Small intestine (tissue), 7 donors: ENCODE results near the gene DNAH6. TPM values are rescaled to one million over a fixed set of nuclear protein-coding genes. Genes with fewer than 3 reads are reported as not detected.

Source experiments
- DNase-seq, 2 donors: peaks; one replicate each; pipeline versions ENCODE4 v3.0.0 to v3.0.0-alpha.2; 2013
- FAIRE-seq: peaks from 2 replicates; lab custom pipeline; 2012; peaks lifted over from hg19 to GRCh38; lab: Jason Lieb, UNC
- H3K27ac ChIP-seq, 3 donors: one replicate each; pipeline ENCODE4 v1.5.1; 2013; ENCODE audit warnings: low read length in 2 of 3, mild to moderate bottlenecking in 2 of 3, control low read depth in 1 of 3, inconsistent platforms in 1 of 3, low read depth in 1 of 3, moderate library complexity in 1 of 3
- H3K27me3 ChIP-seq, 3 donors: one replicate each; pipeline ENCODE4 v1.6.1; 2013; ENCODE audit warnings: low read length in 3 of 3, inconsistent platforms in 1 of 3; ENCODE audit not compliant: control insufficient read depth in 3 of 3, insufficient read depth in 3 of 3
- H3K36me3 ChIP-seq, 3 donors: one replicate each; pipeline ENCODE4 v1.6.1; 2013; ENCODE audit warnings: low read length in 3 of 3, inconsistent platforms in 1 of 3, low read depth in 1 of 3, mild to moderate bottlenecking in 1 of 3, moderate library complexity in 1 of 3; ENCODE audit not compliant: control insufficient read depth in 3 of 3, insufficient read depth in 2 of 3
- H3K4me1 ChIP-seq, 3 donors: one replicate each; pipeline ENCODE4 v1.6.1; 2013; ENCODE audit warnings: low read length in 2 of 3, inconsistent platforms in 1 of 3, low read depth in 1 of 3, mild to moderate bottlenecking in 1 of 3, moderate library complexity in 1 of 3; ENCODE audit not compliant: control insufficient read depth in 3 of 3, insufficient read depth in 2 of 3
- H3K4me3 ChIP-seq, 3 donors: one replicate each; pipeline ENCODE4 v1.5.1; 2013; ENCODE audit warnings: low read length in 3 of 3, control low read depth in 1 of 3, inconsistent platforms in 1 of 3, low read depth in 1 of 3, mild to moderate bottlenecking in 1 of 3, moderate library complexity in 1 of 3
- H3K9me3 ChIP-seq, 2 donors: one replicate each; pipeline ENCODE4 v1.6.1; 2013; ENCODE audit warnings: low read depth in 1 of 2, low read length in 1 of 2; ENCODE audit not compliant: control insufficient read depth in 2 of 2, insufficient read depth in 1 of 2
- WGBS, 3 donors: extraction: QIAGEN DNeasy Blood & Tissue Kit; methylation state at CpG; one replicate each; pipeline ENCODE4 v1.1.7; 2013; 5-methylcytosine and 5-hydroxymethylcytosine counted together
- polyA plus RNA-seq, 4 donors: library from polyadenylated mRNA; stranded (reverse) in 3 of 4; unstranded in 1 of 4; fragments of 200-250 nt in 3 of 4; fragments of 120-200 nt in 1 of 4; gene quantifications; one replicate each; pipeline versions ENCODE4 v1.2.1 to v1.2.3, GENCODE V29; 2013
- donor health status: healthy with polysubstance abuse.
- donor health status: control.
- donor health status: control.
- donor health status: Bipolar disorder and iron deficiency.
- donor health status: healthy.

DNAH6 gene
- polyA plus RNA-seq, 4 donors, result 0.22 to 1.4 (median 0.24) TPM; not detected in 1

GRCh38 chr2:84729224-84729623 lies 212.9 kb downstream of the DNAH6 start:
- Histone ChIP-seq H3K4me3 (no peak overlapping the region), H3K27me3 (no peaks in the 10 kb centered on the region), H3K9me3 (no peaks in the 10 kb centered on the region), H3K36me3 (no peaks in the 10 kb centered on the region), H3K4me1 (no peaks in the 10 kb centered on the region), H3K27ac (peak overlapping the region in 1 of 3 donors; percentile 11)
- 39 to 59% (median 50%) methylated on average over 2 of the region's 2 CpGs for WGBS, 3 donors
- DNase-seq, result no peak
- no peak for FAIRE-seq

GRCh38 chr2:84731185-84731584 lies 214.9 kb downstream of the DNAH6 start:
- H3K9me3 ChIP-seq, result no peaks in the 10 kb centered on the region
- no peak overlapping the region for H3K4me3 ChIP-seq
- FAIRE-seq (no peak), DNase-seq (no peak)
- no peak overlapping the region for H3K27ac ChIP-seq
- no peaks in the 10 kb centered on the region for H3K27me3 ChIP-seq
- WGBS, 3 donors, result 78 to 85% (median 81%) methylated on average over 3 of the region's 3 CpGs
- no peaks in the 10 kb centered on the region for H3K4me1 ChIP-seq
- H3K36me3 ChIP-seq, result no peaks in the 10 kb centered on the region

- FAIRE-seq (no peak), DNase-seq (no peak)
- Histone ChIP-seq H3K27ac (no peak overlapping the region), H3K9me3 (no peaks in the 10 kb centered on the region), H3K27me3 (no peaks in the 10 kb centered on the region), H3K36me3 (no peaks in the 10 kb centered on the region), H3K4me1 (no peaks in the 10 kb centered on the region), H3K4me3 (no peak overlapping the region)
- 82 to 83% (median 82%) methylated on average over 6 of the region's 6 CpGs for WGBS, 3 donors
Measured at GRCh38 chr2:84732897-84733778, 216.8 kb downstream of the DNAH6 start.

- Histone ChIP-seq H3K27ac (no peak overlapping the region), H3K9me3 (no peaks in the 10 kb centered on the region), H3K4me3 (no peak overlapping the region), H3K36me3 (no peaks in the 10 kb centered on the region), H3K4me1 (no peaks in the 10 kb centered on the region), H3K27me3 (no peaks in the 10 kb centered on the region)
- DNase-seq (no peak), FAIRE-seq (no peak)
- 89 to 94% (median 92%) methylated on average over 1 of the region's 1 CpG for WGBS, 3 donors
Measured at GRCh38 chr2:84735389-84735788, 219.1 kb downstream of the DNAH6 start.

- 67 to 80% (median 73%) methylated on average over 3 of the region's 3 CpGs for WGBS, 3 donors
- Histone ChIP-seq H3K36me3 (no peaks in the 10 kb centered on the region), H3K4me1 (no peaks in the 10 kb centered on the region), H3K9me3 (no peaks in the 10 kb centered on the region), H3K27ac (no peak overlapping the region), H3K27me3 (no peaks in the 10 kb centered on the region), H3K4me3 (no peak overlapping the region)
- DNase-seq (peak; percentile 13 to 17), FAIRE-seq (no peak)
Measured at GRCh38 chr2:84741182-84741822, 225.0 kb downstream of the DNAH6 start.

GRCh38 chr2:84748341-84748740 lies 232.0 kb downstream of the DNAH6 start:
- H3K27ac ChIP-seq, result no peak overlapping the region
- FAIRE-seq, result no peak

GRCh38 chr2:84749442-84749841 lies 233.1 kb downstream of the DNAH6 start:
- no peaks in the 10 kb centered on the region for H3K9me3 ChIP-seq
- H3K4me3 ChIP-seq, result no peak overlapping the region
- peaks cover 0 to 10% (median 0%) of the 10 kb centered on the region in 3 donors for H3K4me1 ChIP-seq
- peak in 1 of 2 donors; percentile 33 for DNase-seq
- FAIRE-seq, result no peak
- H3K27me3 ChIP-seq, result no peaks in the 10 kb centered on the region
- H3K27ac ChIP-seq, result no peak overlapping the region
- H3K36me3 ChIP-seq, result no peaks in the 10 kb centered on the region

More at GRCh38 chr2:84748341-84748740, 232.0 kb downstream of the DNAH6 start:
- no peaks in the 10 kb centered on the region for H3K36me3 ChIP-seq
- H3K27me3 ChIP-seq, result no peaks in the 10 kb centered on the region
- H3K4me1 ChIP-seq, result peaks cover 0 to 4% (median 0%) of the 10 kb centered on the region in 3 donors
- no peaks in the 10 kb centered on the region for H3K9me3 ChIP-seq
- H3K4me3 ChIP-seq, result no peak overlapping the region
- DNase-seq, result peak; percentile 57 to 74

GRCh38 chr2:84755096-84755495 lies 238.8 kb downstream of the DNAH6 start:
- Histone ChIP-seq H3K27me3 (no peaks in the 10 kb centered on the region), H3K4me3 (no peak overlapping the region), H3K36me3 (no peaks in the 10 kb centered on the region), H3K9me3 (no peaks in the 10 kb centered on the region), H3K27ac (no peak overlapping the region), H3K4me1 (peaks cover 0 to 9% (median 0%) of the 10 kb centered on the region in 3 donors)
- FAIRE-seq (no peak), DNase-seq (peak; percentile 32 to 58)
- 29 to 54% (median 50%) methylated on average over 1 of the region's 1 CpG for WGBS, 3 donors
